Activated naive CD8-positive, alpha-beta T cell treated with anti-CD3 and anti-CD28 coated beads for 36 hours (primary cell): Measurements from ENCODE around the gene DOK5. TPM values are rescaled to one million over a fixed set of nuclear protein-coding genes. Genes with fewer than 3 reads are reported as not detected.

ENCODE experiments used
- DNase-seq: peaks from one replicate; pipeline ENCODE4 v3.0.0; 2021
- H3K27ac Mint-ChIP-seq: one replicate; pipeline ENCODE4 v1.8.0; 2022; ENCODE audit warnings: mild to moderate bottlenecking, moderate library complexity, mixed read lengths
- H3K27me3 Mint-ChIP-seq: one replicate; pipeline ENCODE4 v1.8.0; 2022; ENCODE audit warnings: mild to moderate bottlenecking, mixed read lengths
- H3K36me3 Mint-ChIP-seq: one replicate; pipeline ENCODE4 v1.8.0; 2021; ENCODE audit warnings: mild to moderate bottlenecking, mixed read lengths
- H3K4me1 Mint-ChIP-seq: one replicate; pipeline ENCODE4 v1.8.0; 2021; ENCODE audit warnings: mixed read lengths
- H3K4me3 Mint-ChIP-seq: one replicate; pipeline ENCODE4 v1.8.0; 2022; ENCODE audit warnings: mild to moderate bottlenecking, moderate library complexity, mixed read lengths
- H3K9me3 Mint-ChIP-seq: one replicate; pipeline ENCODE4 v1.8.0; 2022; ENCODE audit warnings: mixed read lengths
- total RNA-seq, 2 experiments: library from RNA; stranded (reverse); gene quantifications; one replicate each; pipeline ENCODE4 v1.2.3, GENCODE V29; 2021

Gene DOK5
- total RNA-seq, 2 experiments from 2014 or later: 3.9 to 4.1 TPM

DNA sequence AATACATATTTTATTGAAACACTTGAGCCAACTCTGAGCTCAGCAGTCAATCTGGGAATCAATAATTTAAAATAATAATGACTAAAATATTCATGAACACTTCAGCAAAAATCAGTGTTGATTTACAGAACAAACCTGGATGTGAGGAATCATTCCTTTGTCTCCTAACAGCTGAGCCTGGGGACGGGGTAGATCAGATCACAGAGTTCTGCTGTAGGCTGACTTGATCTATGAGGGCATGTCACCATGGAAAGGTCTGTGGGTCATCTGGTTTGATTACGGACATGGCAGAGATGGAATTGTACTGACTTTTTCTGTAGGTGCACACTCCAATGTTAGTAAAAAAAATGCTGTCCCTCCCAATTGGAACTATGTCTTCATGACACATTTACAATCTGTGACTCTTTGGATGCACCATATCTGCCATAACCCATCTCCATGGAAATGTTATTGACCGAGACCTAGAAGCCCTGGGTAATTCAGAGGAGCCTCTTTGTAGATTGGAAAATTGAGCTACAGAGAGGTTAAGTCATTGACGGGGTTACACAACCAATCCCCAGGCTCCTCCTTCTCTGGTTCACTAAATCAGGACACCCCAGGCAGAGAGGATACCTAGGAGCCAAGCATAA lies 114.1 kb downstream of the DOK5 start:
- no peak overlapping the region for H3K27ac Mint-ChIP-seq
- no peak overlapping the region for H3K4me3 Mint-ChIP-seq
- H3K36me3 Mint-ChIP-seq: no peaks in the 10 kb centered on the region
- no peaks in the 10 kb centered on the region for H3K4me1 Mint-ChIP-seq
- H3K27me3 Mint-ChIP-seq: peaks cover 26% of the 10 kb centered on the region
- DNase-seq: no peak
- no peaks in the 10 kb centered on the region for H3K9me3 Mint-ChIP-seq

DNA sequence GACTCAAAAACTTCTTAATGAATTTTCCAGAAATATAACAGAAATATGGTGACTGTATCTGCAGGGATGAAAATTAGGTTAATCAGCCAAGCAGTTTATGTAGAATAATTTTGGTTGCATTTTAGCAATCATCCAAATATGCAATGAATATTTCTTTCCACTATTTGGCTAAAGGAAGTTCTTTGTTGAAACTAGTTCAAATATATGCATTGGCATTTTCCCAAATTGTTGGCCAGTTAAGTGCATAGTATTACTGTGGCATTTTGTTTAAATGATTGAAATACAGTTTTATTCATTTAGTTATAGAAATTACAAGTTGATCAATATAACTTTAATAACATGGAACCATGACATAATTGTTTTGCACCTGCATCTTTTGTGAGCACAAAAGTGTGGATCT lies 115.5 kb downstream of the DOK5 start:
- peaks cover 24% of the 10 kb centered on the region for H3K27me3 Mint-ChIP-seq
- no peaks in the 10 kb centered on the region for H3K9me3 Mint-ChIP-seq

DNA sequence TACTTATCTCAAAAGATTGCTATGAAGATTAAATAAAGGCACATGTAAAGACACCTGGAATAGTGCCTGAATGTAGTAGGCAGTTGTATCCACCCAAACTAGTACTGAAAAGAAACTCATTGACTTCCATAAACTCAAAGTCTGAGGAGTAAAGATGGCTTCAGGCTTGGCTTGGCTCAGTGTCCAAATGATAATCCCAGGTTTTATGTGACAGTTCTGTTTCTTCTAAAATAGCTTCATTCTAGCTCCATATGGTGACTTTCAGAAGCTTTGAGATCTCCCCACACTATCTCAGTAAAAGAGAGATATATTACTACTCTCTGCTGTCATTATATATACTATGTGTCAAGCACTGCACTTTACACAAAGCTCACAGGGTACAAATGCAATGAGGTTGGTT lies 121.3 kb downstream of the DOK5 start:
- Mint-ChIP-seq H3K9me3 (peaks cover 4% of the 10 kb centered on the region), H3K36me3 (no peaks in the 10 kb centered on the region), H3K27me3 (peaks cover under 1% of the 10 kb centered on the region), H3K4me1 (no peaks in the 10 kb centered on the region), H3K4me3 (no peak overlapping the region), H3K27ac (no peak overlapping the region)
- DNase-seq: no peak

More for the DNA sequence above, 115.5 kb downstream of the DOK5 start:
- DNase-seq: no peak
- Mint-ChIP-seq H3K4me3 (no peak overlapping the region), H3K27ac (no peak overlapping the region), H3K4me1 (no peaks in the 10 kb centered on the region), H3K36me3 (no peaks in the 10 kb centered on the region)

DNA sequence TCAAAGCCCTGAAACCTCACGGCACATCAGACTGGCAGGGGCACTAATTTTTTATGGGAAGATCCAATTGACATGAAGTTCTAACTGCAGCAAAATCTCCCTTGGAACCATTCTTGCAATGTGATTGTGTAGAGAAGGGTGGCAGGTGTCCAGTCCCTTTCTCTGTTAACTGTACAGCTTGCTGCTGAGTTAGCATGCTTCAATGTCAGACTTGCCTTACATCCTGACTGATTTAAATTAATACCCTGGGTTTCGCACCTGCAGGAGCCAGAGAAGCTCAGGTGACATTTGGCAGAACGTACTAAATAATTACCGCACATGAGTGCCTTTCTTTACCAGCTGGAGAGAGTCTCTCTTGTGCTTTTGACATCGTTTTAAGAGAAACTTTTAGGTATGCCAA lies 123.0 kb downstream of the DOK5 start:
- Mint-ChIP-seq H3K27me3 (no peaks in the 10 kb centered on the region), H3K36me3 (no peaks in the 10 kb centered on the region), H3K4me1 (no peaks in the 10 kb centered on the region), H3K9me3 (peaks cover 4% of the 10 kb centered on the region), H3K27ac (no peak overlapping the region), H3K4me3 (no peak overlapping the region)
- no peak for DNase-seq

DNA sequence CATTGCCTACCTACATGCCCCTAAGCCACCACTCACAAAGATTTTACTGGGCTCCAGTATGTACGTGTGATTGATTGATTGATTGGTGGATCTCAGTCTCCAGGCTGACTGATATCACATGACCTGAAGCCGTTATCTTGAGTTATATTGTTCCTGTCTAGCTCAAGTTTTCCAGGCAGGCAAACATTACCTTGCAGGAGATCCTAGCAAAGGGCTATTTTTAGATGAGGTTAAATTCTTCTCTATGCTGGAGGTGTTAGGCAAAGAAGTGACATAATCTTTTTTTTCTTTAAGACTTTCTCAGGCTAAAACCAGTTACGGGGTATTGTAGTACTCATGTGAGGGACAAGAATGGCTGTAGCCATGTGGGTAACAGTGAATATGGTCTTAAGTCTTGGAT lies 125.2 kb downstream of the DOK5 start:
- no peak overlapping the region for H3K4me3 Mint-ChIP-seq
- no peaks in the 10 kb centered on the region for H3K4me1 Mint-ChIP-seq
- DNase-seq: no peak
- no peaks in the 10 kb centered on the region for H3K27me3 Mint-ChIP-seq
- H3K36me3 Mint-ChIP-seq: no peaks in the 10 kb centered on the region
- H3K27ac Mint-ChIP-seq: no peak overlapping the region
- peaks cover 4% of the 10 kb centered on the region for H3K9me3 Mint-ChIP-seq

DNA sequence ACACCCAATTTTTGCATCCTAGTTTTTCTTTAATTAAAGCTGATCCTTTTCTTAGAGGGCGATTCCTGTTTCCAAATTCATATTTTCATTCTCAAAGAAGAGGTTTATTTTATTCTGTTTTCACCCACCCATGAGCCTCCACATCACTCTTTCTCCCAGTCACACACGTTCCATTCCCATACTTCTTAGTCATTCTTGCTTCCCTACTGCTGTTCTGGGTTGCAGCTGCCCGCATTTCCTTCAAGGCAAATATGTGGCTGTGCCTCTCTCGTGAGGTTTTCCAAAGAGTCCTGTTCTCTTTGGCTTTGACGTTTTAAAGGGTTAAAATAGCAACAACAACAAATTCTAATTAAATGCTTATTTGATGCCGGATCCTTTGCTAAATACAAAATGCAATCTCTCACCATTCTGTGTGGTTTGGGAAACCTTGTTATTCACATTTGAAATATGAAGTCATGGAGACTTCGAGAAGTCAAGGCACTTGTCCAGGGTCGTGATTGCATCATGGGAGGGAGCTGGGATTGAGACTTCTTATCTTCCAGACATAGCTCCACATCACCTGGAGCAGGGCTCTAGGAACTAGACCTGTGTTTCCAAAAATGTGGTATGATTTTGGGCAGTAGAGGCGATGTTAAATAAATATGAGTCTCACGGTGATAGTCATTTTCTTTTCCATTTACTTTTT lies 126.6 kb downstream of the DOK5 start:
- DNase-seq: no peak
- H3K4me1 Mint-ChIP-seq: no peaks in the 10 kb centered on the region
- H3K36me3 Mint-ChIP-seq: no peaks in the 10 kb centered on the region
- H3K27me3 Mint-ChIP-seq: peaks cover 5% of the 10 kb centered on the region
- H3K9me3 Mint-ChIP-seq: peaks cover 4% of the 10 kb centered on the region
- no peak overlapping the region for H3K27ac Mint-ChIP-seq
- H3K4me3 Mint-ChIP-seq: no peak overlapping the region

DNA sequence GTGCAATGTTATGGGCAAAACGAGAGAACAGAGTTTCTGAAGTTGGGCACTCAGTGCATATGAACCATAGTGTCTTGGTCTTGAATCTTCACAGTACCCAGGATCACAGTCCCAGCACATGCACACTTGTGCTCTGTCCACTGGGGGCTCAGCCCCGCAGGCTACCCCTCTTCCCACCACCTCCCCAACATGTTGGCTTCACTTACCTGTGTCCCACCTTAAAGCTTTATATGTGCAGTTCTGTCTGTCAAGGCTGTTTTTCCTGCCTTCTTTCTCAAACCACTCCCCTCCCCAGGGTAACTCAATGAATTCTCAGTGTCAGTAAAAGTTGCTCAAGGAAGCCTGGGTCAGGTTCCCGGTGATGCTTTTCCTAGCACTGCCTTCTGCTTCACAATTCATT lies 129.9 kb downstream of the DOK5 start:
- H3K4me1 Mint-ChIP-seq: no peaks in the 10 kb centered on the region
- DNase-seq: no peak
- no peaks in the 10 kb centered on the region for H3K36me3 Mint-ChIP-seq
- H3K27me3 Mint-ChIP-seq: peaks cover 7% of the 10 kb centered on the region
- H3K4me3 Mint-ChIP-seq: no peak overlapping the region
- H3K9me3 Mint-ChIP-seq: no peaks in the 10 kb centered on the region
- no peak overlapping the region for H3K27ac Mint-ChIP-seq

DNA sequence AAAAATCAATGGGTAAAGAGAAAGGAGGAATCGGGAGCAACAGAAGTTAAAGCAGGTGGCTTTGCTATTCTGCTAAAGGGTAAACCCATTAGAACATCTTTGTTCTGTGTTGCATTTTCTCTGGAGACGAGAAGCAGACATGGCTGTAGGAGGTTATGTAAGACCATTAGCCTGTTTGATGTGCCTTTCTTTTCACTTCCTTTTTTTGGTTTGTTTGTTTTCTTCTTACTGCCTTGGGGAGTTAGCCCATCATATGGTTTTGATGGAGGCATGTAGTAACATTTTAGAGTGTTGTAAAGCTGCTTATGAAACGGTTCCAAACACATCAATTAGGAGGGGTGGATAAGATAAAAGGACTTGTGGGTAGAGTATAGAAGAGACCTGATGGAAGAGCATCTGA lies 131.0 kb downstream of the DOK5 start:
- Mint-ChIP-seq H3K27ac (no peak overlapping the region), H3K36me3 (no peaks in the 10 kb centered on the region), H3K9me3 (no peaks in the 10 kb centered on the region), H3K4me1 (no peaks in the 10 kb centered on the region), H3K4me3 (no peak overlapping the region), H3K27me3 (peaks cover 11% of the 10 kb centered on the region)
- no peak for DNase-seq

DNA sequence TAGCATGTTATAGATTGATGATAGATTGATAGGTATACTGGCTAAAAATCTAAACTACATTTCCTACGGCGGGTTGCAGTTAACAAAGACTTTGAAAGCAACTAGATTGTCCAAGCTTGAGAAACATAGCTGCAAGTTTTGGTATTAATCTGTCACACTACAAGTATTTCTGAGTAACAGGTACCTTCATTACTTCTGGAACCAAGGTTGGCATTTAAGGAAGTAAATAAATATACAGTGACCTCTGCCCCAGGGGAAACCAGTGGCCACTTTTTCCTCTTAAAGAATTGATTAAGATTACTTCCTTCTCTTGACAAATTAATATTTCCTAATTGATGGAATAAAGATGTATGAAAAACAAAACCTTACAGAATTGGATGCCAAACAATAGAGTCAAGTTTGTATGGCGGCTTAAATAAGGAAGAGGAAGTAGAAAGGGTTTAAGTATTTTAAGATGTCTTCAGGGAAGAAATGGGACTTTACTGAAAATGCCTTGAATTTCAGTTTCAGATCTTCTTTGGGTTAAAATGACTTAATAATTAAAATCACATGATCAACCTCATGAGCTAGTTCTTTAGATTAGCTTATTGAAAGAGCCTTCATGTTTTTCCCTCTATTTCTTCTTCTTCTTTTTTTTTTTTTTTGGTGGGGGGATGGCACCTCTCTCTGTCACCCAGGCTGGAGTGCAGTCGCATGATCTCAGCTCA lies 132.8 kb downstream of the DOK5 start:
- H3K36me3 Mint-ChIP-seq: no peaks in the 10 kb centered on the region
- DNase-seq: no peak
- no peak overlapping the region for H3K27ac Mint-ChIP-seq
- no peaks in the 10 kb centered on the region for H3K9me3 Mint-ChIP-seq
- H3K4me3 Mint-ChIP-seq: no peak overlapping the region
- H3K27me3 Mint-ChIP-seq: peaks cover 11% of the 10 kb centered on the region
- H3K4me1 Mint-ChIP-seq: no peaks in the 10 kb centered on the region

DNA sequence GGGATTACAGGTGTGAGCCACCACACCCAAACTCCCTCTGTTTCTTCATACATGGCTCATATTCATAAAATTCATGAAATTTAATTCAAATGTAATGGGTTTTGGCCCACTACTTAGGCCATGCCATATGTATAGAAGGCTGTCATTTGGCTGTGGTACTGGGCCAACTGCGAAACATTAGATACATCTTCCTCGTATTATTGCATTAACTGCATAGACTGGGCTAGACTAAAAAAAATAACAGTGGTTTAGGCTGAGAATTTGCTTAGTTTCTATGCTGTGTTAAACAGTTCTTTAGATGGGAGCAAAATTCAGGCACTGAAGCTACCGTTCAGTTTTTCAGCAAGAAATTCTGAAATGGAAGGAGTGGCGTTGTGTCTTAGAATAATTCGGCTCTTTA lies 133.6 kb downstream of the DOK5 start:
- Mint-ChIP-seq H3K9me3 (no peaks in the 10 kb centered on the region), H3K36me3 (no peaks in the 10 kb centered on the region), H3K27me3 (peaks cover 11% of the 10 kb centered on the region), H3K27ac (no peak overlapping the region), H3K4me3 (no peak overlapping the region), H3K4me1 (no peaks in the 10 kb centered on the region)
- no peak for DNase-seq

DNA sequence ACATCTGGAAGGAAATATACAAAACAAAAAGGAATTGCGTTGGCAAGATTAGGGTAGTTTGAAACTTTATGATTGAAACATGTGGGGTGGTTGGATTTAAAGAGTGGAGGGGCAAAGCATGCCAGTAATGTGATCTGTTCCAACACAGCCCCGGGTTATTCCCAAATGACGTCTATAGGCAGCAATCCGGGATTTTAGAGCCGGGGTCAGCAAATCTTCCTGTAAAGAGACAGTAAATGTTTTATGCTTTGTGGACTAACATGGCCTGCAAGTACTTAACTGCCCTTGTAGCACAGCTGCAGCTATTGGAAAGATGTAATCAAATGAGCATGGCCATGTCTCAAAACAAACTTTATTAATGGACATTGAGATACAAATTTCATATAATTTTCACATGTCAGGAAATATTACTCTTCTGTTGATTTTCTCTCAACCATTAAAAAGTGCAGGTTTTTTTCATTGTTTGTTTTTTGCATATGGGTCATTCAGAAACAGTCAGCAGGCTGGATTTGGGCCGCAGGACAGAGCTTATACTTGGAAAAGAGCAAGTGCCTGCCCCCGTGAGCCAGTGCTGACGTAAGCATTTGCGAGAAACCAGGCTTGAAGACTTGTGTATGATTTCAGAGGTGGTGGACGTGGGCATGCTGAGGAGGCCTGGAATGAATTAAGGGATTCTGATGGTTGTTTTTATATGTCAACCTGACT lies 136.5 kb downstream of the DOK5 start:
- DNase-seq: no peak
- H3K27me3 Mint-ChIP-seq: peaks cover 6% of the 10 kb centered on the region
- H3K4me1 Mint-ChIP-seq: no peaks in the 10 kb centered on the region
- H3K27ac Mint-ChIP-seq: no peak overlapping the region
- H3K4me3 Mint-ChIP-seq: no peak overlapping the region
- no peaks in the 10 kb centered on the region for H3K9me3 Mint-ChIP-seq
- no peaks in the 10 kb centered on the region for H3K36me3 Mint-ChIP-seq

DNA sequence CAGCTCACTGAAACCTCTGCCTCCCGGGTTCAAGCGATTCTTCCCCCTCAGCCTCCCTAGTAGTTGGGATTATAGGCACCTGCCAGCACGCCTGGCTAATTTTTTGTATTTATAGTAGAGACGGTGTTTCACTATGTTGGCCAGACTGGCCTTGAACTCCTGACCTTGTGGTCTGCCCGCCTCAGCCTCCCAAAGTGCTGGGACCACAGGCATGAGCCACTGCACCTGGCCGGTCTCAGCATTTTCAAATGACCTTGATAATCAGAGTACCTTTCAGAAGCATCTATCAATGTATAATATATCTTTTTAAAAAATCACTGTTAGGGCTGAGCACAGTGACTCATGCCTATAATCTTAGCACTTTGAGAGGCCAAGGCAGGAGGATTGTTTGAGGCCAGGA lies 143.0 kb downstream of the DOK5 start:
- DNase-seq: no peak
- H3K9me3 Mint-ChIP-seq: no peaks in the 10 kb centered on the region
- peaks cover 11% of the 10 kb centered on the region for H3K27me3 Mint-ChIP-seq
- no peak overlapping the region for H3K4me3 Mint-ChIP-seq
- H3K36me3 Mint-ChIP-seq: no peaks in the 10 kb centered on the region
- no peak overlapping the region for H3K27ac Mint-ChIP-seq
- no peaks in the 10 kb centered on the region for H3K4me1 Mint-ChIP-seq

DNA sequence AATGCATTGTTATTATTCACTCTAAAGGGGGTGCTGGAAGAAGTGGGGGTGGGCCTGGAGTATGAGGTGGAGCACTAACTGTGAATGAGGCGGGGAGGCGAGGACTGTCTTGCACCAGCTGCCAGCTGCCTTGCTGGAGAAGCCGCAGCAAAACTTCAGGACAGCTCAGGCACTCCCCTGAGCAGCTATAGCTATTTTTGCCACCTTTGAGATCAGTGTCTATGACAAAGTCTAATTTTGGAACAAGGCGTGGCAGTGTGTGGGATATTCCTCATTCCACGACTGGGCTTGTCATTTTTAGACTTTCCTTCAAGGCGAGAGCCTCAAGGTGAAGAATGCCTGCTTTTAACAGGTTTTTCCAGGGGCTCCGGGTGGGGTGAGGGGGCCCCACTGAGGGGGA lies 143.8 kb downstream of the DOK5 start:
- H3K36me3 Mint-ChIP-seq: no peaks in the 10 kb centered on the region
- DNase-seq: no peak
- H3K4me1 Mint-ChIP-seq: no peaks in the 10 kb centered on the region
- peaks cover 13% of the 10 kb centered on the region for H3K27me3 Mint-ChIP-seq
- H3K9me3 Mint-ChIP-seq: no peaks in the 10 kb centered on the region
- H3K4me3 Mint-ChIP-seq: no peak overlapping the region
- no peak overlapping the region for H3K27ac Mint-ChIP-seq

DNA sequence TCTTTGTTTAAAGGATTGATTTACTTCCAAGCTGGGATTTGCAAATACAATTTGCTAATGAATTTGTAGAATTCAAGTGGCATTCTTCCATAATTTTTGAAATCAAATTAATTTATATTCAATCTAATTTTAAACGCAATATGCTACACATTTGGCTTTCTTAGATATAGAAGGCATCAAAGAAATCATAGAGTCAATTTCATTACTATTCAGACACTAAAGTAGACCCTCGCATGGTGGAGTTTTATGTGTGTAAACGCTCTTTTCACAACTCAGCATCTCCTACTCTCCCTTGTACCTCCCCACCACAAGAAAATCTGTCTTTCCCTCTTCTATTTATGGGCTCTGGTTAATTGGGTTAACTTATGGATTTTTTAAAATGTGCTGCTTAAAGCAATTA lies 144.3 kb downstream of the DOK5 start:
- Mint-ChIP-seq H3K27ac (no peak overlapping the region), H3K27me3 (peaks cover 13% of the 10 kb centered on the region), H3K36me3 (no peaks in the 10 kb centered on the region), H3K4me1 (no peaks in the 10 kb centered on the region), H3K9me3 (no peaks in the 10 kb centered on the region), H3K4me3 (no peak overlapping the region)
- no peak for DNase-seq

DNA sequence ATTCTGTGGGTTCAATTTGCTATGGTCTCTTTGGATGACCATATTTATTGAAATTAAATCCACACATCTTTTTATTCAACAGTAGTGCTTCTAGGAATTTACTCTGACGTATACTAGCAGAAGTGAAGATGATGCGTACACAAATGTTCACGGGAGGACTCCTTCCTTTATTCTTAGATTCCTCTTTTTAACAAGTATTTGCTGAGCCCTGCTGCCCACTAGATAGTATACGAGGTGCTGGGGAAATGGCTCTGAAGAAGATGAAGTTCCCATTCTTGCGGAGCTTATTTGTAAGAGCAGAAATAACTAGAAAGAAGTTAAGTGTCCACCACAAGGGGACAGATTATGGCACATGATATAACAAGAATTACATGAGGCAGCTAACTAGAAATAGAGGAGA lies 145.2 kb downstream of the DOK5 start:
- DNase-seq: no peak
- Mint-ChIP-seq H3K27me3 (peaks cover 17% of the 10 kb centered on the region), H3K9me3 (no peaks in the 10 kb centered on the region), H3K4me1 (no peaks in the 10 kb centered on the region), H3K27ac (no peak overlapping the region), H3K36me3 (no peaks in the 10 kb centered on the region), H3K4me3 (no peak overlapping the region)
